Bronchial epithelial cell (primary cell): ENCODE measurements around the gene LRRC15. TPM values are rescaled to one million over a fixed set of nuclear protein-coding genes. Genes with fewer than 3 reads are reported as not detected.

Source experiments
- DNase-seq: peaks from one replicate; pipeline ENCODE4 v3.0.0-alpha.2; 2010; ENCODE audit warnings: low read depth
- FAIRE-seq: peaks from 2 replicates; lab custom pipeline; 2011; peaks lifted over from hg19 to GRCh38; lab: Jason Lieb, UNC
- H3K27me3 ChIP-seq: 2 replicates; pipeline ENCODE4 v1.5.1; 2011; ENCODE audit warnings: low read length; ENCODE audit not compliant: control insufficient read depth, insufficient read depth
- H3K36me3 ChIP-seq: 2 replicates; pipeline ENCODE4 v1.5.1; 2011; ENCODE audit warnings: low read length; ENCODE audit not compliant: control insufficient read depth, insufficient read depth
- H3K4me3 ChIP-seq: 2 replicates; pipeline ENCODE4 v1.5.1; 2011; ENCODE audit warnings: mild to moderate bottlenecking, low read depth, low read length, control low read depth
- CTCF ChIP-seq: IDR thresholded peaks from 2 replicates; pipeline ENCODE4 v1.5.1; 2011; ENCODE audit warnings: mild to moderate bottlenecking, moderate library complexity, low read length, control low read depth, inconsistent platforms; ENCODE audit not compliant: insufficient read depth, severe bottlenecking
- total RNA-seq: library from RNA; depleted of rRNA; stranded (reverse); fragments of >200 nt; gene quantifications from 2 replicates; pipeline ENCODE4 v1.2.1, GENCODE V29; 2014

The LRRC15 gene
- total RNA-seq, 1 donor from 2014 or later = not detected

GRCh38 chr3:194314388-194315068 lies 55.0 kb downstream of the LRRC15 start:
- Histone ChIP-seq H3K27me3 (peaks cover 4% of the 10 kb centered on the region), H3K36me3 (no peaks in the 10 kb centered on the region), H3K4me3 (no peak overlapping the region)
- TF ChIP-seq CTCF = no peak
- FAIRE-seq (no peak), DNase-seq (no peak)

- Histone ChIP-seq H3K36me3 (no peaks in the 10 kb centered on the region), H3K4me3 (no peak overlapping the region), H3K27me3 (peaks cover 4% of the 10 kb centered on the region)
- DNase-seq = no peak
- no peak for FAIRE-seq
- TF ChIP-seq CTCF = peak; percentile 34
These were observed 55.8 kb downstream of the LRRC15 start for GRCh38 chr3:194313560-194314387.

- DNase-seq (peak; percentile 69), FAIRE-seq (no peak)
- Histone ChIP-seq H3K4me3 (no peak overlapping the region), H3K36me3 (no peaks in the 10 kb centered on the region), H3K27me3 (peaks cover 4% of the 10 kb centered on the region)
- TF ChIP-seq CTCF = no peak
These were observed 56.7 kb downstream of the LRRC15 start for GRCh38 chr3:194312743-194313281.

DNA sequence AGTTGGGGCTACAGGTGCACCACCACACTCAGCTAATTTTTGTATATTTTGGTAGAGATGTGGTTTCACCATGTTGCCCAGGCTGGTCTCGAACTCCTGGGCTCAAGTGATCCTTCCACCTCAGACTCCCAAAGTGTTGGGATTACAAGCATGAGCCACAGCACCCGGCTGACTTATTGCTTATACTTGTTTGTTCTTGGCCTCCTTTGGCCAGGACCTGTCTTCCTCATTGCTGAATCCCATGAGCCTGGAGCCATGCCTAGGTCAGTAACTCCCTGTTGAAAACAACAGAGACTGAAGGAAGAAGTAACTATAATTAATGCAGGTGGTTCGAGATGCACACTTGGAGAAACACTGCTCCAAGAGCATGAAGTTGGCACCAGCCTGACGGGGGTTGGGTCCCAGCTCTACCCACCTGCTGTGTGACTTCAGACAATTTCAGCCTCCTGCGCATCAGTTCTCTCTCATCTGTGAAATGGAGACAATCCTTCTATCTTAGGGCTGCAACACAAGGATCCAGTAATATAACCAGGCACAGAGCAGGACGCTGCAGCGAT lies 57.3 kb downstream of the LRRC15 start:
- no peak for FAIRE-seq
- no peaks in the 10 kb centered on the region for H3K36me3 ChIP-seq
- peak; percentile 33 for DNase-seq
- TF ChIP-seq CTCF = no peak
- peaks cover 4% of the 10 kb centered on the region for H3K27me3 ChIP-seq
- no peak overlapping the region for H3K4me3 ChIP-seq

GRCh38 chr3:194311000-194311399 lies 58.5 kb downstream of the LRRC15 start:
- Histone ChIP-seq H3K36me3 (no peaks in the 10 kb centered on the region), H3K27me3 (peaks cover 6% of the 10 kb centered on the region), H3K4me3 (no peak overlapping the region)
- no peak for DNase-seq
- no peak for TF ChIP-seq CTCF
- no peak for FAIRE-seq
